ENCODE data around the gene SMARCD2.
"Not testable (repeated sequence)": the region's sequence is repeated elsewhere in the genome, so short reads cannot be mapped to it uniquely, and the experiment has no call there.

The SMARCD2 gene

GRCh38 chr17:63859257-63859656 is 16.8 kb upstream of the SMARCD2 start:
- FAIRE-seq (no peak), DNase-seq (ENCODE audit: insufficient read length, low spot score) (no peak)
- TF ChIP-seq POLR2A (IDR thresholded peaks at IDR 0.05; ENCODE audit: low read depth, low read length) = no peak

GRCh38 chr17:63856425-63856824 is 13.9 kb upstream of the SMARCD2 start:
- FAIRE-seq; DNase-seq (ENCODE audit: insufficient read length, low spot score): not testable (repeated sequence)

- DNase-seq (ENCODE audit: insufficient read length, low spot score) = no peak
- no peak for TF ChIP-seq POLR2A (IDR thresholded peaks at IDR 0.05; ENCODE audit: low read depth, low read length)
- FAIRE-seq = no peak
These were observed 12.7 kb upstream of the SMARCD2 start for GRCh38 chr17:63855185-63855584.

GRCh38 chr17:63854709-63855108 is 12.2 kb upstream of the SMARCD2 start:
- DNase-seq (ENCODE audit: insufficient read length, low spot score) = no peak
- no peak for TF ChIP-seq POLR2A (IDR thresholded peaks at IDR 0.05; ENCODE audit: low read depth, low read length)
- FAIRE-seq = no peak

- FAIRE-seq (no peak), DNase-seq (ENCODE audit: insufficient read length, low spot score) (no peak)
- TF ChIP-seq POLR2A (IDR thresholded peaks at IDR 0.05; ENCODE audit: low read depth, low read length) = no peak
These were observed 10.8 kb upstream of the SMARCD2 start for GRCh38 chr17:63853260-63853659.

- DNase-seq (ENCODE audit: insufficient read length, low spot score) = no peak
- no peak for FAIRE-seq
- TF ChIP-seq POLR2A (IDR thresholded peaks at IDR 0.05; ENCODE audit: low read depth, low read length) = no peak
These were observed 7.9 kb upstream of the SMARCD2 start for GRCh38 chr17:63850401-63850800.

GRCh38 chr17:63848834-63849689 is 6.6 kb upstream of the SMARCD2 start:
- no peak for FAIRE-seq
- peak; percentile 68 for DNase-seq (ENCODE audit: insufficient read length, low spot score)

GRCh38 chr17:63847525-63848249 is 5.2 kb upstream of the SMARCD2 start:
- DNase-seq (ENCODE audit: insufficient read length, low spot score) = no peak
- no peak for TF ChIP-seq POLR2A (IDR thresholded peaks at IDR 0.05; ENCODE audit: low read depth, low read length)
- FAIRE-seq = no peak

More at GRCh38 chr17:63848834-63849689, 6.6 kb upstream of the SMARCD2 start:
- TF ChIP-seq POLR2A (IDR thresholded peaks at IDR 0.05; ENCODE audit: low read depth, low read length) = no peak

GRCh38 chr17:63845509-63845908 is 3.0 kb upstream of the SMARCD2 start:
- no peak for FAIRE-seq
- DNase-seq (ENCODE audit: insufficient read length, low spot score) = no peak
- TF ChIP-seq POLR2A (IDR thresholded peaks at IDR 0.05; ENCODE audit: low read depth, low read length) = no peak

GRCh38 chr17:63843910-63844677 is 1.6 kb upstream of the SMARCD2 start:
- TF ChIP-seq POLR2A (IDR thresholded peaks at IDR 0.05; ENCODE audit: low read depth, low read length) = no peak
- FAIRE-seq = no peak
- DNase-seq (ENCODE audit: insufficient read length, low spot score) = no peak

- not testable (repeated sequence) for FAIRE-seq
- peak; percentile 68 for DNase-seq (ENCODE audit: insufficient read length, low spot score)
These were observed 953 bp upstream of the SMARCD2 start for GRCh38 chr17:63843387-63843888.

GRCh38 chr17:63842173-63842539 is 329 bp downstream of the SMARCD2 start:
- DNase-seq (ENCODE audit: insufficient read length, low spot score) = no peak

GRCh38 chr17:63841350-63842172 is 924 bp downstream of the SMARCD2 start:
- DNase-seq (ENCODE audit: insufficient read length, low spot score) = no peak
- FAIRE-seq = no peak
- no peak for TF ChIP-seq POLR2A (IDR thresholded peaks at IDR 0.05; ENCODE audit: low read depth, low read length)

More at GRCh38 chr17:63842173-63842539, 329 bp downstream of the SMARCD2 start:
- no peak for TF ChIP-seq POLR2A (IDR thresholded peaks at IDR 0.05; ENCODE audit: low read depth, low read length)
- no peak for FAIRE-seq
